H1 (cell line): ENCODE measurements around the gene HSP90B1. TPM values are rescaled to one million over a fixed set of nuclear protein-coding genes. Genes with fewer than 3 reads are reported as not detected.

ENCODE experiments used
- CTCF ChIA-PET: fragments of 300-600 bp; sonication (Branson Sonifier 250); formaldehyde crosslinking; loops from one replicate; lab custom pipeline; 2021; ENCODE audit not compliant: partially characterized antibody; lab: Charles Lee
- POLR2A ChIA-PET: fragments of 300-600 bp; sonication (Branson Sonifier 250); formaldehyde crosslinking; loops from one replicate; lab custom pipeline; 2021; ENCODE audit warnings: inconsistent platforms; ENCODE audit not compliant: partially characterized antibody; lab: Charles Lee
- DNase-seq, 2 experiments: peaks; one replicate each; pipeline versions ENCODE4 v3.0.0 to v3.0.0-alpha.2; 2010 to 2022; ENCODE audit warnings: low spot score in 2 of 2, low read depth in 1 of 2, mixed read lengths in 1 of 2
- FAIRE-seq: peaks from 2 replicates; lab custom pipeline; 2011; peaks lifted over from hg19 to GRCh38; lab: Jason Lieb, UNC
- H2AFZ ChIP-seq: 2 replicates; pipeline ENCODE4 v1.8.1; 2012; ENCODE audit warnings: low read length, inconsistent platforms
- H2AK5ac ChIP-seq: 2 replicates; pipeline ENCODE4 v1.6.1; 2013; ENCODE audit warnings: low read depth, low read length
- H2BK120ac ChIP-seq: replicated peaks from 2 replicates; pipeline ENCODE3; 2013; ENCODE audit warnings: low read depth, low read length, inconsistent platforms
- H2BK12ac ChIP-seq: 2 replicates; pipeline ENCODE4 v1.6.1; 2013; ENCODE audit warnings: low read depth, low read length
- H2BK15ac ChIP-seq: 2 replicates; pipeline ENCODE4 v1.6.1; 2013; ENCODE audit warnings: low read length
- H2BK20ac ChIP-seq: 2 replicates; pipeline ENCODE4 v1.6.1; 2013; ENCODE audit warnings: low read length
- H2BK5ac ChIP-seq: 2 replicates; pipeline ENCODE4 v1.6.1; 2013; ENCODE audit warnings: low read depth, low read length
- H3K14ac ChIP-seq: 2 replicates; pipeline ENCODE4 v1.6.1; 2013; ENCODE audit warnings: inconsistent platforms; ENCODE audit not compliant: insufficient read length
- H3K18ac ChIP-seq: 2 replicates; pipeline ENCODE4 v1.6.1; 2013; ENCODE audit warnings: low read length; ENCODE audit errors: extremely low read depth
- H3K23ac ChIP-seq: 2 replicates; pipeline ENCODE4 v1.6.1; 2013; ENCODE audit warnings: inconsistent platforms; ENCODE audit not compliant: insufficient read length
- H3K23me2 ChIP-seq: 2 replicates; pipeline ENCODE4 v1.6.1; 2013; ENCODE audit warnings: low read depth, low read length
- H3K27ac ChIP-seq: 2 replicates; pipeline ENCODE4 v1.6.1; 2011; ENCODE audit warnings: low read depth, low read length, inconsistent platforms
- H3K27me3 ChIP-seq, 4 experiments: replicated peaks in 1 of 4; 1 replicate in 1 of 4; 2 replicates in 3 of 4; pipeline versions ENCODE4 v1.6.1 to v1.8.1; 2011 to 2013; ENCODE audit warnings: low read length in 3 of 4, mild to moderate bottlenecking in 3 of 4, inconsistent platforms in 2 of 4, mixed read lengths in 2 of 4, moderate library complexity in 1 of 4; ENCODE audit not compliant: control insufficient read depth in 3 of 4, insufficient read depth in 3 of 4; ENCODE audit errors: extremely low read depth in 1 of 4
- H3K36me3 ChIP-seq, 4 experiments: 2 replicates each; pipeline versions ENCODE4 v1.6.1 to v1.8.1; 2011 to 2013; ENCODE audit warnings: mild to moderate bottlenecking in 4 of 4, low read length in 3 of 4, moderate library complexity in 2 of 4, control low read depth in 1 of 4, inconsistent platforms in 1 of 4; ENCODE audit not compliant: insufficient read depth in 4 of 4, control insufficient read depth in 2 of 4
- H3K4ac ChIP-seq: replicated peaks from 2 replicates; pipeline ENCODE3; 2013; ENCODE audit warnings: low read length, low read depth, mixed read lengths, inconsistent platforms; ENCODE audit not compliant: insufficient read length
- H3K4me1 ChIP-seq, 4 experiments: replicated peaks in 1 of 4; 1 replicate in 1 of 4; 2 replicates in 3 of 4; pipeline versions ENCODE4 v1.6.1 to v1.8.1; 2011 to 2013; ENCODE audit warnings: low read length in 3 of 4, inconsistent platforms in 2 of 4, mixed read lengths in 1 of 4; ENCODE audit not compliant: insufficient read depth in 4 of 4, control insufficient read depth in 3 of 4
- H3K4me2 ChIP-seq, 2 experiments: 2 replicates each; pipeline versions ENCODE4 v1.6.1 to v1.8.1; 2011 to 2013; ENCODE audit warnings: low read depth in 2 of 2, low read length in 2 of 2, control low read depth in 1 of 2, inconsistent platforms in 1 of 2, mild to moderate bottlenecking in 1 of 2; ENCODE audit not compliant: insufficient read depth in 1 of 2
- H3K4me3 ChIP-seq, 4 experiments: fragments of 200-600, 300-600 bp in 1 of 4; sonication (generic), shearing (Covaris generic), sonication (Bioruptor Twin) in 1 of 4; 2 replicates each; pipeline versions ENCODE4 v1.5.1 to v1.8.1; 2011 to 2016; ENCODE audit warnings: low read length in 4 of 4, low read depth in 3 of 4, control low read depth in 2 of 4, inconsistent platforms in 2 of 4, mild to moderate bottlenecking in 2 of 4, mixed read lengths in 1 of 4, moderate library complexity in 1 of 4; ENCODE audit not compliant: insufficient read depth in 2 of 4; ENCODE audit errors: extremely low read depth in 1 of 4
- H3K56ac ChIP-seq: replicated peaks from 2 replicates; pipeline ENCODE3; 2013; ENCODE audit warnings: low read depth, mild to moderate bottlenecking, mixed read lengths, low read length, inconsistent platforms; ENCODE audit not compliant: insufficient read length
- H3K79me1 ChIP-seq: 2 replicates; pipeline ENCODE4 v1.6.1; 2013; ENCODE audit warnings: low read depth, low read length, control low read depth
- H3K79me2 ChIP-seq, 2 experiments: 2 replicates each; pipeline versions ENCODE4 v1.6.1 to v1.8.1; 2012 to 2013; ENCODE audit warnings: low read length in 2 of 2, mild to moderate bottlenecking in 2 of 2, inconsistent platforms in 1 of 2; ENCODE audit not compliant: insufficient read depth in 2 of 2, control insufficient read depth in 1 of 2
- H3K9ac ChIP-seq, 4 experiments: replicated peaks in 1 of 4; 1 replicate in 1 of 4; 2 replicates in 3 of 4; pipeline versions ENCODE4 v1.6.1 to v1.8.1; 2011 to 2013; ENCODE audit warnings: low read depth in 3 of 4, low read length in 3 of 4, control low read depth in 2 of 4, mild to moderate bottlenecking in 2 of 4, moderate library complexity in 2 of 4, inconsistent platforms in 1 of 4; ENCODE audit errors: extremely low read depth in 1 of 4
- H3K9me3 ChIP-seq, 2 experiments: 2 replicates each; pipeline versions ENCODE4 v1.6.1 to v1.8.1; 2012 to 2013; ENCODE audit warnings: mild to moderate bottlenecking in 2 of 2, moderate library complexity in 2 of 2, control low read depth in 1 of 2, inconsistent platforms in 1 of 2, low read depth in 1 of 2, low read length in 1 of 2, mixed read lengths in 1 of 2; ENCODE audit not compliant: insufficient read depth in 2 of 2
- H4K20me1 ChIP-seq, 2 experiments: replicated peaks in 1 of 2; 2 replicates each; pipeline versions ENCODE3 to v1.8.1; 2011 to 2013; ENCODE audit warnings: inconsistent platforms in 2 of 2, low read length in 2 of 2, mild to moderate bottlenecking in 1 of 2; ENCODE audit not compliant: insufficient read depth in 2 of 2, control insufficient read depth in 1 of 2
- H4K5ac ChIP-seq: 2 replicates; pipeline ENCODE4 v1.6.1; 2013; ENCODE audit warnings: low read length, low read depth, mixed read lengths, inconsistent platforms; ENCODE audit not compliant: insufficient read length
- H4K8ac ChIP-seq: 2 replicates; pipeline ENCODE4 v1.8.0; 2013; ENCODE audit warnings: mild to moderate bottlenecking, moderate library complexity, low read length, inconsistent platforms; ENCODE audit not compliant: insufficient read depth; ENCODE audit errors: extremely low read depth
- H4K91ac ChIP-seq: replicated peaks from 2 replicates; pipeline ENCODE3; 2013; ENCODE audit warnings: low read length, mixed read lengths, inconsistent platforms; ENCODE audit not compliant: insufficient read length
- CBX5 ChIP-seq: fragments of 300-800, 300-1000 bp; sonication (generic); IDR thresholded peaks from 2 replicates; pipeline ENCODE4 v1.7.1; 2016; ENCODE audit warnings: antibody characterized with exemption, low read length, low read depth
- TEAD4 ChIP-seq: IDR thresholded peaks from 2 replicates; pipeline ENCODE4 v1.6.1; 2012; ENCODE audit warnings: low read depth, low read length, inconsistent platforms, mixed read lengths
- WGBS, 2 experiments: shearing (Covaris generic) in 1 of 2; methylation state at CpG; one replicate each; pipeline versions ENCODE4 v1.1.6 to v1.1.7; 2013 to 2015; ENCODE audit warnings: low lambda C conversion rate in 2 of 2, mixed read lengths in 2 of 2, inconsistent platforms in 1 of 2, low coverage in 1 of 2, missing lambda C conversion rate in 1 of 2; ENCODE audit not compliant: insufficient replicate concordance in 2 of 2, insufficient coverage in 1 of 2, insufficient read length in 1 of 2; ENCODE audit errors: extremely low coverage in 1 of 2, missing lambda C conversion rate in 1 of 2; 5-methylcytosine and 5-hydroxymethylcytosine counted together
- polyA plus RNA-seq, 7 experiments: library from polyadenylated mRNA; depleted of rRNA in 3 of 7; stranded (reverse) in 5 of 7; unstranded in 2 of 7; fragments of >200 nt in 5 of 7; fragments of 200-250 nt in 2 of 7; gene quantifications; 1 replicate in 5 of 7; 2 replicates in 1 of 7; 4 replicates in 1 of 7; pipeline versions ENCODE4 v1.2.1 to v1.2.3, GENCODE V29; 2011 to 2013; ENCODE audit warnings: missing spikeins in 2 of 7, mixed read lengths in 2 of 7
- total RNA-seq: library from RNA; stranded (reverse); fragmentation: NEBNext Ultra II Directional; extraction: Animal tissue kit (Norgen Biotek cat#: 25700); gene quantifications from 2 replicates; pipeline ENCODE4 v1.2.1, GENCODE V29; 2021

HSP90B1 gene
- total and polyA plus RNA-seq, 2 of the 8 experiments (the other 6 are each of a cell fraction or from before 2014, with no cell fraction given) = 161 to 847 TPM

- H3K18ac ChIP-seq = no peak overlapping the region
- no peak overlapping the region for H4K5ac ChIP-seq
- no peak for TF ChIP-seq CBX5
- 0 out of 2 replicates have a peak, but pooled peaks have one; percentile 22 for TF ChIP-seq TEAD4
- no peak overlapping the region for H4K91ac ChIP-seq
- no peak overlapping the region for H3K9ac ChIP-seq
- DNase-seq = no peak
- no peak for FAIRE-seq
- no peak overlapping the region for H3K27ac ChIP-seq
- H3K4me2 ChIP-seq = no peak overlapping the region
- ChIA-PET CTCF (no interaction called here), POLR2A (interaction anchor here (0.5 to 1.3 kb wide), 2 partner anchors 21 to 202 kb away, joined by 3 to 4 read pairs; partner anchors contain the start of gene HSP90B1)
- no peak overlapping the region for H2BK15ac ChIP-seq
- no peaks in the 10 kb centered on the region for H4K20me1 ChIP-seq
- WGBS, 2 experiments = 80% methylated on average over 2 of the region's 2 CpGs; no CpG with 5 or more reads in 1 of the 2 experiments
- peaks cover 0 to 2% (median 0%) of the 10 kb centered on the region in 4 experiments; a peak in 2 of 7 replicates for H3K4me1 ChIP-seq
- H3K36me3 ChIP-seq = no peaks in the 10 kb centered on the region
- no peak overlapping the region for H2AK5ac ChIP-seq
- no peak overlapping the region for H4K8ac ChIP-seq
- H3K23ac ChIP-seq = no peak overlapping the region
- H3K27me3 ChIP-seq = peaks cover 0 to 1% (median 0%) of the 10 kb centered on the region in 4 experiments; a peak in 1 of 7 replicates
- no peak overlapping the region for H3K4ac ChIP-seq
- 0 out of 2 replicates have a peak overlapping the region, but pooled peaks have one; percentile 35 for H2BK12ac ChIP-seq
- no peak overlapping the region for H2BK120ac ChIP-seq
- H3K79me2 ChIP-seq = no peaks in the 10 kb centered on the region
- peak overlapping the region; percentile 31; the same call in 1 of the 2 replicates for H2AFZ ChIP-seq
- H3K9me3 ChIP-seq = no peaks in the 10 kb centered on the region
- no peak overlapping the region for H3K4me3 ChIP-seq
- no peak overlapping the region for H2BK20ac ChIP-seq
- no peak overlapping the region for H2BK5ac ChIP-seq
- H3K79me1 ChIP-seq = no peaks in the 10 kb centered on the region
- H3K56ac ChIP-seq = no peak overlapping the region
- peaks cover 4% of the 10 kb centered on the region; the same call in 1 of the 2 replicates for H3K23me2 ChIP-seq
- no peak overlapping the region for H3K14ac ChIP-seq
Measured at GRCh38 chr12:103908877-103909276, 21.3 kb upstream of the HSP90B1 start.
